ENCODE data around the gene DPYSL4.
"Not testable (repeated sequence)": the region's sequence is repeated elsewhere in the genome, so short reads cannot be mapped to it uniquely, and the experiment has no call there.

The DPYSL4 gene

DNA sequence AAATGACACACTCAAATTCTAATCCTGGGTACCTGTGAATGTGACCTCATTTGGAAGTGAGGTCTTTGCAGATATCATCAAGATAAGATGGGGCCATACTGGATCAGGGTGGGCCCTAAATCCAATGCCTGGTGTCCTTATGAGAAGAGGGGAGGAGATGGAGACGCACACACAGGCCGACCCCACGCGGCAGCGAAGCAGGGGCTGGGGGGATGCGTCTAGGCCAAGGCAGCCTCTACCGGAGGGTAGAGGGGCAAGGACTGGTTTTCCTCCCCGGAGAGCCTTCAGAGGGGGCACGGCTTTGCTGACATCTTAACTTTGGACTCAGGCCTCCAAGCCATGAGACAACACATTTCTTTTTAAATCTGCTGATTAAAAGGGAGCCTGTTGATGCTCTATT lies 33.3 kb downstream of the DPYSL4 start:
- no peak for TF ChIP-seq EZH2 (IDR thresholded peaks at IDR 0.05; ENCODE audit: borderline replicate concordance, low read length)
- TF ChIP-seq, protein P1, sequence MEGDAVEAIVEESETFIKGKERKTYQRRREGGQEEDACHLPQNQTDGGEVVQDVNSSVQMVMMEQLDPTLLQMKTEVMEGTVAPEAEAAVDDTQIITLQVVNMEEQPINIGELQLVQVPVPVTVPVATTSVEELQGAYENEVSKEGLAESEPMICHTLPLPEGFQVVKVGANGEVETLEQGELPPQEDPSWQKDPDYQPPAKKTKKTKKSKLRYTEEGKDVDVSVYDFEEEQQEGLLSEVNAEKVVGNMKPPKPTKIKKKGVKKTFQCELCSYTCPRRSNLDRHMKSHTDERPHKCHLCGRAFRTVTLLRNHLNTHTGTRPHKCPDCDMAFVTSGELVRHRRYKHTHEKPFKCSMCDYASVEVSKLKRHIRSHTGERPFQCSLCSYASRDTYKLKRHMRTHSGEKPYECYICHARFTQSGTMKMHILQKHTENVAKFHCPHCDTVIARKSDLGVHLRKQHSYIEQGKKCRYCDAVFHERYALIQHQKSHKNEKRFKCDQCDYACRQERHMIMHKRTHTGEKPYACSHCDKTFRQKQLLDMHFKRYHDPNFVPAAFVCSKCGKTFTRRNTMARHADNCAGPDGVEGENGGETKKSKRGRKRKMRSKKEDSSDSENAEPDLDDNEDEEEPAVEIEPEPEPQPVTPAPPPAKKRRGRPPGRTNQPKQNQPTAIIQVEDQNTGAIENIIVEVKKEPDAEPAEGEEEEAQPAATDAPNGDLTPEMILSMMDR (IDR thresholded peaks at IDR 0.05; ENCODE audit: low read length), result no peak
- Histone ChIP-seq H3K36me3 (ENCODE audit: insufficient read depth, low read length) (no peaks in the 10 kb centered on the region), H3K9ac (ENCODE audit: low read length) (no peak overlapping the region), H3K9me2 (ENCODE audit: low read depth, low read length) (no peaks in the 10 kb centered on the region), H2AFZ (ENCODE audit: low read length) (no peak overlapping the region), H3K4me2 (ENCODE audit: low read length) (no peak overlapping the region), H3K4me1 (ENCODE audit: insufficient read depth, low read length, severe bottlenecking) (no peaks in the 10 kb centered on the region), H3K27me3 (ENCODE audit: insufficient read depth, low read length) (no peaks in the 10 kb centered on the region), H3F3A (ENCODE audit: insufficient read depth, low read length) (no peaks in the 10 kb centered on the region), H3K27ac (ENCODE audit: low read depth, low read length, poor library complexity, severe bottlenecking) (no peak overlapping the region), H3K4me3 (ENCODE audit: low read depth, low read length, poor library complexity, severe bottlenecking) (no peak overlapping the region), H4K20me1 (ENCODE audit: insufficient read depth, low read length) (no peaks in the 10 kb centered on the region), H3K9me3 (ENCODE audit: low read length) (no peaks in the 10 kb centered on the region), H3K79me2 (ENCODE audit: insufficient read depth, low read length) (no peaks in the 10 kb centered on the region)

DNA sequence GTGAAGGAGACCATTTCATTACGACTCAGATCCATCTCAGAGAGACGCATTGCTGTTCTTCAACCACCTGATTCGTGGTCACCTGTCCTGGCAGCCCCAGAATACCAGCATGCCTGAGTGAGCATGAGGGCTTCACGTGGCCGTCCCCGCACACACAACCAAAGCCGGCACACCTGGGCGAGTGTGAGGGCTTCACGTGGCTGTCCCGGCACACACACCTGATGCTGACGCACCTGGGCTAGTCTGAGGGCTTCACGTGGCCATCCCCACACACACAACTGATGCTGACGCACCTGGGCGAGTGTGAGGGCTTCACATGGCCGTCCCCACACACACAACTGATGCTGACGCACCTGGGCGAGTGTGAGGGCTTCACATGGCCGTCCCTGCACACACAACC lies 34.2 kb downstream of the DPYSL4 start:
- H3K4me1 ChIP-seq (ENCODE audit: insufficient read depth, low read length, severe bottlenecking); H3K9ac ChIP-seq (ENCODE audit: low read length); H3K4me3 ChIP-seq (ENCODE audit: low read depth, low read length, poor library complexity, severe bottlenecking); H3K79me2 ChIP-seq (ENCODE audit: insufficient read depth, low read length); H3K4me2 ChIP-seq (ENCODE audit: low read length); H3K9me3 ChIP-seq (ENCODE audit: low read length); H2AFZ ChIP-seq (ENCODE audit: low read length); H3F3A ChIP-seq (ENCODE audit: insufficient read depth, low read length); H3K27ac ChIP-seq (ENCODE audit: low read depth, low read length, poor library complexity, severe bottlenecking); H4K20me1 ChIP-seq (ENCODE audit: insufficient read depth, low read length); H3K9me2 ChIP-seq (ENCODE audit: low read depth, low read length); H3K36me3 ChIP-seq (ENCODE audit: insufficient read depth, low read length); H3K27me3 ChIP-seq (ENCODE audit: insufficient read depth, low read length): not testable (repeated sequence)

DNA sequence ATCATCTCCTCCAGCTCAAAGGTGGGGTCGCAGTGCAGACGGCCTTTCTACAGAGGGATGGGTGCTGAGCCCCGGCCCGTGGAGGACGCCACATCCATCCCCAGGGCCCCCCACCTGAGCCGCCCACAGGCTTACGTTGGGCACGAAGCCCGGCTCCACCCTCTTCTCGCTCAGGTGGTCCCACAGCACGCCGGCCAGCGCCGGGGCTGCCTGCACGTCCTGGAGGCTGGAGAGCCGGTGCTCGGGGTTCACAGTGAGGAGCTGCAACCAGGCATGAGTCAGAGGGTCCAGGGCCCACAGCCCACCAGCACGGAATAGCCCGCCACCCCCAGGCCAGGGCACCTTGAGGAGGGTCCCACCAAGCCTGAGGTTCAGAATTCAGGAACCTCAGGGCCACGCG lies 36.0 kb downstream of the DPYSL4 start:
- H3K27me3 ChIP-seq (ENCODE audit: insufficient read depth, low read length), result no peaks in the 10 kb centered on the region
- no peak overlapping the region for H3K4me2 ChIP-seq (ENCODE audit: low read length)
- no peak overlapping the region for H3K27ac ChIP-seq (ENCODE audit: low read depth, low read length, poor library complexity, severe bottlenecking)
- H2AFZ ChIP-seq (ENCODE audit: low read length), result no peak overlapping the region
- H3K9ac ChIP-seq (ENCODE audit: low read length), result no peak overlapping the region
- no peaks in the 10 kb centered on the region for H3K9me3 ChIP-seq (ENCODE audit: low read length)
- H4K20me1 ChIP-seq (ENCODE audit: insufficient read depth, low read length), result no peaks in the 10 kb centered on the region
- no peaks in the 10 kb centered on the region for H3K4me1 ChIP-seq (ENCODE audit: insufficient read depth, low read length, severe bottlenecking)
- H3K79me2 ChIP-seq (ENCODE audit: insufficient read depth, low read length), result no peaks in the 10 kb centered on the region
- H3K9me2 ChIP-seq (ENCODE audit: low read depth, low read length), result no peaks in the 10 kb centered on the region
- TF ChIP-seq EZH2 (IDR thresholded peaks at IDR 0.05; ENCODE audit: borderline replicate concordance, low read length), result no peak
- TF ChIP-seq, protein P1 (IDR thresholded peaks at IDR 0.05; ENCODE audit: low read length), result no peak
- no peaks in the 10 kb centered on the region for H3F3A ChIP-seq (ENCODE audit: insufficient read depth, low read length)
- H3K36me3 ChIP-seq (ENCODE audit: insufficient read depth, low read length), result no peaks in the 10 kb centered on the region
- H3K4me3 ChIP-seq (ENCODE audit: low read depth, low read length, poor library complexity, severe bottlenecking), result no peak overlapping the region

DNA sequence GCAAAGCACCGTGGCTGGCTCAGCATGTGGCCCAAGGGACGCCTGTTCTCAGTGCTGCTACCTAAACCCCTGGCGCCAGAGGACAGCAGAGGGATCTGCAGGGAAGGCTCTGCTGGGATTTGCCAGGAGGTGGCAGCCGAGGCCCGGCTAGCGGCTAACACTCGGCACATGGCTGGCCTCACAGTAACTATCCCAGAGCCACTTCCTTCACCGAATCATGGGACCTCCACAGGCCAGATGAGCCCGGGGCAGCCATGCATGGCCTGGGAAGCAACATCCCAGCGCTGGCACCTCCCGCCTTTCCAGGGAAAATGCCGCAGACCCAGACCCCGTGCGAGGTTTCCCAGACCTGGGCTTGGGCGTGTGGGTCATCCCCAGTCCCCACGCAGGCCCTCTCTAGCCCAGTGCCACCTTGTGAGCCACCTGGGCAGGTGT lies 36.4 kb downstream of the DPYSL4 start:
- no peak overlapping the region for H3K4me3 ChIP-seq (ENCODE audit: low read depth, low read length, poor library complexity, severe bottlenecking)
- H2AFZ ChIP-seq (ENCODE audit: low read length), result no peak overlapping the region
- no peak overlapping the region for H3K9ac ChIP-seq (ENCODE audit: low read length)
- H3K79me2 ChIP-seq (ENCODE audit: insufficient read depth, low read length), result no peaks in the 10 kb centered on the region
- no peaks in the 10 kb centered on the region for H3F3A ChIP-seq (ENCODE audit: insufficient read depth, low read length)
- no peak overlapping the region for H3K4me2 ChIP-seq (ENCODE audit: low read length)
- TF ChIP-seq, protein P1 (IDR thresholded peaks at IDR 0.05; ENCODE audit: low read length), result peak; percentile 50
- TF ChIP-seq EZH2 (IDR thresholded peaks at IDR 0.05; ENCODE audit: borderline replicate concordance, low read length), result no peak
- H3K4me1 ChIP-seq (ENCODE audit: insufficient read depth, low read length, severe bottlenecking), result no peaks in the 10 kb centered on the region
- H4K20me1 ChIP-seq (ENCODE audit: insufficient read depth, low read length), result no peaks in the 10 kb centered on the region
- no peaks in the 10 kb centered on the region for H3K9me3 ChIP-seq (ENCODE audit: low read length)
- H3K36me3 ChIP-seq (ENCODE audit: insufficient read depth, low read length), result no peaks in the 10 kb centered on the region
- H3K27ac ChIP-seq (ENCODE audit: low read depth, low read length, poor library complexity, severe bottlenecking), result no peak overlapping the region
- H3K9me2 ChIP-seq (ENCODE audit: low read depth, low read length), result no peaks in the 10 kb centered on the region
- H3K27me3 ChIP-seq (ENCODE audit: insufficient read depth, low read length), result no peaks in the 10 kb centered on the region

Measured in OCI-LY1 (cell line).